Progenitor cell of endocrine pancreas (in vitro differentiated cells): ENCODE results near the gene BCLAF1. TPM values are rescaled to one million over a fixed set of nuclear protein-coding genes. Genes with fewer than 3 reads are reported as not detected.

ENCODE experiments used
- DNase-seq: peaks from one replicate; pipeline ENCODE4 v3.0.0; 2021; ENCODE audit warnings: low spot score; ENCODE audit not compliant: unreplicated experiment
- H3K27ac Mint-ChIP-seq: 2 replicates; pipeline ENCODE4 v1.8.0; 2021; ENCODE audit warnings: mild to moderate bottlenecking, moderate library complexity, mixed read lengths
- H3K27me3 Mint-ChIP-seq: 2 replicates; pipeline ENCODE4 v1.8.0; 2021; ENCODE audit warnings: mixed read lengths
- H3K36me3 Mint-ChIP-seq: 2 replicates; pipeline ENCODE4 v1.8.0; 2022; ENCODE audit warnings: mixed read lengths; ENCODE audit not compliant: insufficient read depth
- H3K4me1 Mint-ChIP-seq: 2 replicates; pipeline ENCODE4 v1.8.0; 2021; ENCODE audit warnings: low read depth, mixed read lengths
- H3K4me3 Mint-ChIP-seq: 2 replicates; pipeline ENCODE4 v1.8.0; 2021; ENCODE audit warnings: low read depth, mild to moderate bottlenecking, moderate library complexity, mixed read lengths
- H3K9me3 Mint-ChIP-seq: 2 replicates; pipeline ENCODE4 v1.8.0; 2021; ENCODE audit warnings: low read depth, mixed read lengths
- total RNA-seq: library from RNA; stranded (reverse); gene quantifications from 2 replicates; pipeline ENCODE4 v1.2.1, GENCODE V29; 2021
- TF ChIP-seq, protein P1 (sequence below): fragments of 200-600 bp; sonication (generic); IDR thresholded peaks from one replicate; pipeline ENCODE4 v1.5.0; 2021; ENCODE audit warnings: antibody characterized with exemption, mild to moderate bottlenecking; ENCODE audit not compliant: unreplicated experiment

Gene BCLAF1
- total RNA-seq, 1 donor from 2014 or later = 256 TPM

GRCh38 chr6:136262940-136263339, 26.7 kb downstream of the BCLAF1 start:
- Mint-ChIP-seq H3K36me3 (peaks cover 31% of the 10 kb centered on the region), H3K27ac (no peak overlapping the region), H3K4me3 (no peak overlapping the region), H3K27me3 (no peaks in the 10 kb centered on the region), H3K4me1 (no peaks in the 10 kb centered on the region), H3K9me3 (no peaks in the 10 kb centered on the region)
- TF ChIP-seq, protein P1, sequence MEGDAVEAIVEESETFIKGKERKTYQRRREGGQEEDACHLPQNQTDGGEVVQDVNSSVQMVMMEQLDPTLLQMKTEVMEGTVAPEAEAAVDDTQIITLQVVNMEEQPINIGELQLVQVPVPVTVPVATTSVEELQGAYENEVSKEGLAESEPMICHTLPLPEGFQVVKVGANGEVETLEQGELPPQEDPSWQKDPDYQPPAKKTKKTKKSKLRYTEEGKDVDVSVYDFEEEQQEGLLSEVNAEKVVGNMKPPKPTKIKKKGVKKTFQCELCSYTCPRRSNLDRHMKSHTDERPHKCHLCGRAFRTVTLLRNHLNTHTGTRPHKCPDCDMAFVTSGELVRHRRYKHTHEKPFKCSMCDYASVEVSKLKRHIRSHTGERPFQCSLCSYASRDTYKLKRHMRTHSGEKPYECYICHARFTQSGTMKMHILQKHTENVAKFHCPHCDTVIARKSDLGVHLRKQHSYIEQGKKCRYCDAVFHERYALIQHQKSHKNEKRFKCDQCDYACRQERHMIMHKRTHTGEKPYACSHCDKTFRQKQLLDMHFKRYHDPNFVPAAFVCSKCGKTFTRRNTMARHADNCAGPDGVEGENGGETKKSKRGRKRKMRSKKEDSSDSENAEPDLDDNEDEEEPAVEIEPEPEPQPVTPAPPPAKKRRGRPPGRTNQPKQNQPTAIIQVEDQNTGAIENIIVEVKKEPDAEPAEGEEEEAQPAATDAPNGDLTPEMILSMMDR = no peak
- no peak for DNase-seq

GRCh38 chr6:136254851-136255466, 34.7 kb downstream of the BCLAF1 start:
- Mint-ChIP-seq H3K9me3 (no peaks in the 10 kb centered on the region), H3K4me1 (peaks cover 16% of the 10 kb centered on the region), H3K27me3 (no peaks in the 10 kb centered on the region), H3K27ac (no peak overlapping the region), H3K4me3 (no peak overlapping the region), H3K36me3 (peaks cover 7% of the 10 kb centered on the region)
- TF ChIP-seq, protein P1 = no peak
- DNase-seq = no peak

- Mint-ChIP-seq H3K9me3 (no peaks in the 10 kb centered on the region), H3K27ac (no peak overlapping the region), H3K4me3 (no peak overlapping the region), H3K27me3 (no peaks in the 10 kb centered on the region), H3K36me3 (peaks cover 2% of the 10 kb centered on the region), H3K4me1 (peaks cover 26% of the 10 kb centered on the region)
- no peak for DNase-seq
- TF ChIP-seq, protein P1 = no peak
These were observed 35.9 kb downstream of the BCLAF1 start for GRCh38 chr6:136253734-136254133.

DNA sequence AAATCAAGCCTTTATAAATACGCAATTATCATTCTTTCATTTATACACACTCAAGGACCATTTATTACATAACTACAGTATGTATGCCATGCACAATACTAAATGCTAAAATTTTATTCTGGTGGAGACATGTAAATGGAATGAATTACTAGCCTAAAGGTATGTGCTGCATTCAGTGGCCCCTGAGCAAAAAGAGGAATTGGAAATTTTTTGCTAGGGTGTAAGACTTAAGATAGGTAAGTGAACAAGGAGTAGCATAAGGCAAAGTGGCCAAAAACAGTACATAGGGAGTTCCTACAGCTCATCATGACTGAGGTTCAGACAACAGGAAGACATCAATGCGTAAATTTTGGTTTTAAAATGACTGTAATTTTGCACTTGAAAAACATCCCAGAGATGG, 37.2 kb downstream of the BCLAF1 start:
- Mint-ChIP-seq H3K27ac (no peak overlapping the region), H3K36me3 (no peaks in the 10 kb centered on the region), H3K9me3 (no peaks in the 10 kb centered on the region), H3K27me3 (no peaks in the 10 kb centered on the region), H3K4me3 (no peak overlapping the region), H3K4me1 (peaks cover 27% of the 10 kb centered on the region)
- TF ChIP-seq, protein P1 = no peak
- no peak for DNase-seq

- peak overlapping the region; percentile 95 for H3K4me3 Mint-ChIP-seq
- no peak overlapping the region for H3K27ac Mint-ChIP-seq
- H3K9me3 Mint-ChIP-seq = no peaks in the 10 kb centered on the region
- TF ChIP-seq, protein P1 = no peak
- no peak for DNase-seq
- H3K27me3 Mint-ChIP-seq = no peaks in the 10 kb centered on the region
- H3K4me1 Mint-ChIP-seq = peaks cover 27% of the 10 kb centered on the region
- no peaks in the 10 kb centered on the region for H3K36me3 Mint-ChIP-seq
These were observed 38.3 kb downstream of the BCLAF1 start for GRCh38 chr6:136251394-136251793.
